Karpas-422 (cell line): ENCODE data around the gene BZW2. TPM values are rescaled to one million over a fixed set of nuclear protein-coding genes. Genes with fewer than 3 reads are reported as not detected.
"Not testable (repeated sequence)": the region's sequence is repeated elsewhere in the genome, so short reads cannot be mapped to it uniquely, and the experiment has no call there.

Experiments used
- DNase-seq: peaks from one replicate; pipeline ENCODE4 v3.0.0-alpha.2; 2015
- H2AFZ ChIP-seq: fragments of 200-600 bp; sonication (generic); 2 replicates; pipeline ENCODE4 v1.6.1; 2014; ENCODE audit warnings: antibody characterized with exemption, low read length, mixed read lengths
- H3K27ac ChIP-seq: fragments of 200-600 bp; sonication (generic); 2 replicates; pipeline ENCODE4 v1.5.1; 2014; ENCODE audit warnings: mild to moderate bottlenecking, low read length, moderate library complexity
- H3K27me3 ChIP-seq: fragments of 200-600 bp; sonication (generic); 2 replicates; pipeline ENCODE4 v1.6.1; 2014; ENCODE audit warnings: low read length, mixed read lengths
- H3K36me3 ChIP-seq: fragments of 200-600 bp; sonication (generic); 2 replicates; pipeline ENCODE4 v1.6.1; 2014; ENCODE audit warnings: low read length, mixed read lengths; ENCODE audit not compliant: insufficient read depth
- H3K4me1 ChIP-seq: fragments of 200-600 bp; sonication (generic); 2 replicates; pipeline ENCODE4 v1.6.1; 2014; ENCODE audit warnings: mild to moderate bottlenecking, low read length, mixed read lengths
- H3K4me2 ChIP-seq: fragments of 200-600 bp; sonication (generic); 2 replicates; pipeline ENCODE4 v1.6.1; 2014; ENCODE audit warnings: low read length, low read depth, mild to moderate bottlenecking; ENCODE audit not compliant: poor library complexity, severe bottlenecking
- H3K4me3 ChIP-seq: fragments of 200-600 bp; sonication (generic); 2 replicates; pipeline ENCODE4 v1.5.1; 2014; ENCODE audit warnings: mild to moderate bottlenecking, antibody characterized with exemption, low read length, mixed read lengths
- H3K79me2 ChIP-seq: fragments of 200-600 bp; sonication (generic); 2 replicates; pipeline ENCODE4 v1.6.1; 2014; ENCODE audit warnings: mild to moderate bottlenecking, low read length, mixed read lengths
- H3K9ac ChIP-seq: fragments of 200-600 bp; sonication (generic); 2 replicates; pipeline ENCODE4 v1.6.0; 2014; ENCODE audit warnings: low read length
- H3K9me2 ChIP-seq: fragments of 200-600 bp; sonication (generic), shearing (Covaris generic); replicated peaks from 2 replicates; pipeline ENCODE4 v1.6.0; 2014; ENCODE audit warnings: mild to moderate bottlenecking, low read length, moderate library complexity; ENCODE audit not compliant: insufficient read depth
- H3K9me3 ChIP-seq: fragments of 300-700, 200-600 bp; sonication (generic); 2 replicates; pipeline ENCODE4 v1.6.1; 2014; ENCODE audit warnings: low read length, mixed read lengths
- H4K20me1 ChIP-seq: fragments of 200-600 bp; sonication (generic); 2 replicates; pipeline ENCODE4 v1.6.1; 2014; ENCODE audit warnings: mild to moderate bottlenecking, antibody characterized with exemption, low read length, low read depth; ENCODE audit not compliant: insufficient read depth
- total RNA-seq: library from RNA; depleted of rRNA; stranded (reverse); fragments of >200 nt; shearing (Covaris generic); gene quantifications from 2 replicates; pipeline ENCODE4 v1.2.3, GENCODE V29; 2014; ENCODE audit warnings: low replicate concordance

Gene BZW2
- total RNA-seq, 1 experiment from 2014 or later: 122 TPM

DNA sequence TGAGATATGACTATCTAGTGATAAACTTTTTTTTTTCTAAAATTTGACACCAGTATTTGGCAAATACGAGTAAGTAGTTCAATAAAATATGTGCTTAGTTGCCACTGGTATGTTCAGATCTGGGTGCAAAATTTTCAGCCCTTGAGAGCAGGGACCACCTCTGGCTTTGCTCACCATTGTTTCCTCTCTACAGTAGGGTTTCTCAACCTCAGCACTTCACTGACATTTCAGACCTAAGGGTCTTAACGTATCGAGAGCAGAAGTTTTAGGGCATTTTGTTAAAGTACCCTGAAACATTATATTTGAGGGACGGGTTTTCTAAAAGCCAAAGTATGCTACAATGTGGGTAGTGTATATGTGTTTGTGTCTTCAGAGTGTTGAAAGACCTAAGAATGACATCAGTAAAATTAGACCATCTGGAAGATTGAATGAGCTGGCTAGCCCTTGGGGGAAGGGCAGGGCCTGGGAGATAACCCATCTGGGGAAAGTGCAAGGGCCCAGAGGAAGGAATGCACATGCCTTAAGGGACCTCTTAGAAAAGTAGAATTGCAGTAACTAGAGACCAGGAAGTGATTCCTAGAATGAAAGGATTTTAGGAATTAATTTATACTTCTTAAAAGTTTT, 11.8 kb downstream of the BZW2 start:
- peaks cover 98% of the 10 kb centered on the region for H3K79me2 ChIP-seq
- H3K4me1 ChIP-seq: peaks cover 19% of the 10 kb centered on the region
- H4K20me1 ChIP-seq: peaks cover 45% of the 10 kb centered on the region
- H3K27ac ChIP-seq: no peak overlapping the region
- no peaks in the 10 kb centered on the region for H3K27me3 ChIP-seq
- no peak for DNase-seq
- H3K4me3 ChIP-seq: no peak overlapping the region
- H2AFZ ChIP-seq: no peak overlapping the region
- H3K4me2 ChIP-seq: no peak overlapping the region
- peaks cover 7% of the 10 kb centered on the region; the same call in 1 of the 2 replicates for H3K36me3 ChIP-seq
- no peaks in the 10 kb centered on the region for H3K9me2 ChIP-seq
- H3K9ac ChIP-seq: no peak overlapping the region
- H3K9me3 ChIP-seq: no peaks in the 10 kb centered on the region

DNA sequence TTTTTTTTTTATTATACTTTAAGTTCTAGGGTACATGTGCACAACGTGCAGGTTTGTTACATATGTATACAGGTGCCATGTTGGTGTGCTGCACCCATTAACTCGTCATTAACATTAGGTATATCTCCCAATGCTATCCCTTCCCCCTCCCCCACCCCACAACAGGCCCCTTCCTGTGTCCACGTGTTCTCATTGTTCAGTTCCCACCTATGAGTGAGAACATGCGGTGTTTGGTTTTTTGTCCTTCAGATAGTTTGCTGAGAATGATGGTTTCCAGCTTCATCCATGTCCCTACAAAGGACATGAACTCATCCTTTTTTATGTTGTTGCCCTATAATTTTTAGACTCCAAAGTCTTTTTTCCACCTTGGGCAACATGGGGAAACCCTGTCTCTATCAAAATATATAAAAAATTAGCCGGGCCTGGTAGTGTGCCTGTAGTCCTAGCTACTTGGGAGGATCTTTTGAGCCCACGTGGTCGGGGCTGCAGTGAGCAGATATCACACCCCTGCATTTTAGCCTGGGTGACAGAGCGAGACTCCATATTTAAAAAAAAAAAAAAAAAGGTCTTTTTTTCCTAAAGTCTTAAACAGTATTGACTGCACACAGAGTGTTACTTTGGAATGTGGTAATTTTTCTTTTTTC, 14.0 kb downstream of the BZW2 start:
- not testable (repeated sequence) for H3K9me3 ChIP-seq, H2AFZ ChIP-seq, H3K27ac ChIP-seq, H3K27me3 ChIP-seq, H3K4me2 ChIP-seq, H3K9me2 ChIP-seq, H3K4me3 ChIP-seq, H3K9ac ChIP-seq, DNase-seq
- Histone ChIP-seq H3K36me3 (peaks cover 20% of the 10 kb centered on the region; the same call in 1 of the 2 replicates), H3K4me1 (peaks cover 17% of the 10 kb centered on the region), H3K79me2 (peaks cover 98% of the 10 kb centered on the region), H4K20me1 (peaks cover 47% of the 10 kb centered on the region)

DNA sequence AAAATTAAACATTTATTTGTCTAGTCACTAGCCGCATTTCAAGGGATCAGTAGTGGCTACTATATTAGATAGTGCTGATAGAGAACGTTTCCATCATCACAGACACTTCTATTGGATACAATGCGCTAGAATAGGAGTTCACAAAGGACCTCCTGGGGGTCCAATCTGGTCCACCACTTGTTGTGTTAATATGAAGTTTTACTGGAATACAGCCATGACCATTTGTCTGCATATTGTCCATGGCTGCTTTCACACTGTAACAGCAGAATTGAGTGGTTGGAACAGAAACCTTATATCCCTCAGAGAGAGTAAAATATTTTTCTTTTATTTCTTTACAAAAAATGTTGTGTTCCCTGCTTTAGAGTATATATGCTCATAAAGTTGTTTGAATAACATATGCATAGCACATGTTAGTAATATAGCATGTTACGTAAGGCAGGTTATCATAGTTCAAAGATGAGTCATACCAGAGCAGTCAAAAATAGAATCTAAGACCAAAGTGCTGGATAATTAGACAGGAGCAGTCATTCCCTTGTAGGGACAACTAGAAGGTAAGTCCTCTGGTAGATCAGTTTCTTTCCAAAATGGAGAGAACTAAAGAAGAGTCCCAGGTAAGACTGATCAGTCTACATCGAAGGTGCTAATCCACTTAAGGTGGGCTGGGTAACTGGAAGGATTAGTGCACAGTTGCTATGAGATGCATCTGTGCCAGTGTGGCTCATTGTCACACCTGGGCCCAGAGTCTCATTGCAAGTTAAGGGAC, 14.9 kb downstream of the BZW2 start:
- peaks cover 98% of the 10 kb centered on the region for H3K79me2 ChIP-seq

DNA sequence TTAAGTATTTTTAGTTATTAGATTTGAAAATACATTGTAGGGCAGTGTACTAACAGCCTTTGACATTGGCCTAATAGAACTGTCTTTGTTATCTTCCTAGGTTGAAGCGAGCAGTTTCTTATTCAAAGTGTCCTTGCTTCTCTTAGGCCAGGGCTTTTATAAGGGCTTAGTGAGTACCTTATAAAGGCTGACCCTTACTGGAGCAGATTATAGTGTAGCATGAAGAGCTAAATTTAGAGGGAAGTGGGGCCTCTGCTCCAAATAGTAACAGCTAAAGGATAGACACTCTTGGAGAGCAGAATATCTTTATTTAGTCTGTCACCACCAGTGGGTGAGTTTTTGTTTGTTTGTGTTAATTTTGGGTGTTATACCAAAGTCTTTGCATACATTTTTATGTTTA, 15.9 kb downstream of the BZW2 start:
- DNase-seq: no peak

More for the DNA sequence above, 14.9 kb downstream of the BZW2 start:
- H3K4me1 ChIP-seq: peaks cover 17% of the 10 kb centered on the region
- peaks cover 24% of the 10 kb centered on the region; the same call in 1 of the 2 replicates for H3K36me3 ChIP-seq
- H3K27ac ChIP-seq: no peak overlapping the region; the same call in 1 of the 2 replicates
- H3K27me3 ChIP-seq: no peaks in the 10 kb centered on the region
- no peaks in the 10 kb centered on the region for H3K9me2 ChIP-seq
- no peak overlapping the region for H3K9ac ChIP-seq
- peaks cover 42% of the 10 kb centered on the region for H4K20me1 ChIP-seq
- no peak overlapping the region for H3K4me3 ChIP-seq
- no peak overlapping the region for H3K4me2 ChIP-seq
- DNase-seq: no peak
- no peak overlapping the region for H2AFZ ChIP-seq
- H3K9me3 ChIP-seq: no peaks in the 10 kb centered on the region

DNA sequence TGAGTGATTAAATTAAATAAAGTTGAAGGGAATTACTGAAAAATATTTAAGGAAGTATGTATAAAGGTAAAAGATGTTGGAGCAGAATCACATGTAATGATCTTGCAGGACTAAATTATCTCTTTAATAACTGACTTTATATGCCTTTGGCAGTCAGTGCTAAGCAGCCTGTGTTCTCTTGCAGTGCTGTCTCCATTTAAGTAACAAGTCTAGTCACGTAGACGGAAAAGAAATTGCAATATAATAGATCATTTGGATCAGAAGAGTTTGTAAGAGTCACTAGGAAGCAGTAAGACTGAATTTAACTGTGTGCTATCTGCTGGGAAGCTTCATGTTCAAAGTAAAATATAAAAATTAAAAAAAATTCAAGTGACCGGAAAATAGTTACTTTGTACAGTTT, 21.4 kb downstream of the BZW2 start:
- Histone ChIP-seq H4K20me1 (peaks cover 22% of the 10 kb centered on the region; the same call in 1 of the 2 replicates), H3K4me2 (no peak overlapping the region), H3K4me3 (no peak overlapping the region), H3K27me3 (no peaks in the 10 kb centered on the region), H3K27ac (no peak overlapping the region), H3K9me3 (no peaks in the 10 kb centered on the region), H3K36me3 (peaks cover 64% of the 10 kb centered on the region), H2AFZ (no peak overlapping the region), H3K9me2 (no peaks in the 10 kb centered on the region), H3K9ac (no peak overlapping the region), H3K4me1 (no peaks in the 10 kb centered on the region), H3K79me2 (peaks cover 97% of the 10 kb centered on the region)
- DNase-seq: no peak

More for the DNA sequence above, 15.9 kb downstream of the BZW2 start:
- Histone ChIP-seq H3K4me2 (no peak overlapping the region), H3K79me2 (peaks cover 95% of the 10 kb centered on the region), H3K27me3 (no peaks in the 10 kb centered on the region), H3K9me2 (no peaks in the 10 kb centered on the region), H3K9me3 (no peaks in the 10 kb centered on the region), H4K20me1 (peaks cover 38% of the 10 kb centered on the region), H3K4me3 (no peak overlapping the region), H3K36me3 (peaks cover 24% of the 10 kb centered on the region; the same call in 1 of the 2 replicates), H2AFZ (no peak overlapping the region), H3K9ac (no peak overlapping the region), H3K4me1 (peaks cover 17% of the 10 kb centered on the region), H3K27ac (no peak overlapping the region)

DNA sequence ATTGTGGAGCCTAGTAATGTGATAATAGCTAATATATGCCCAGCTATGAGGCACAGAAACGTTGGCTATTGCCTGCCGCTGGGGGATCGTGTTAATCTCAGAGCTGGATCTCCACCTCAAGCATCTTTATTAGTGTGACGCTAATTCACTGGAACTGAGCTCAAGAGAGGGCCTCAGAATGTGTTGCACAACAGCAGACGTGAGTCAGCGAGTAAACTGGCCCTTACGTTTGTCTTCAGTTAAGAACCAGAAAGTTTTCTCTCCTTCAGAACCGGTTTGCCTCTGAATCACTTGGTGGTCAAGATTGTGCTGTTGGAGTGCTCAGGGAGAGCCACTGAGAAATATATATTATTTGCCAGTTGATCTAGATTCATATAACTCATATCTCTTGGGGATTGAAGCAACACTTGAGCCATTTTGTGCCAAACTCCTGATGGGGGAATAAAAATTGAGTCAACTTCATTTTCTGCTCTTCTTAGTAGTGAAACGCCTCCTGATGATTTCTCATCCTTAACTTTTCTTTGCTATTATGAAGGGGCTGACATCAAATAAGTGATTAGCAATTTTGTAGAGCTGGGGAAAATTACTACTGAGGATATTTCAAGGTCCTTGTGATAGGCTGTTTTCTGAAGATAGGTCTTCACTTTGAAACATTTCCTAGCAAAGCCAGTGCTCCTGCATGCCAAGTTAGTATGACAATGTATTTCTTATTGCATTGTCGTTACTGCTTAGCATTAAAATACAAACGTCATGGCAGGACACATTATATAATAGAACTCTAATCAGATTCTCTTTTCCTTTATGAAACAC, 22.3 kb downstream of the BZW2 start:
- Histone ChIP-seq H3K9me3 (no peaks in the 10 kb centered on the region), H3K4me2 (no peak overlapping the region), H3K4me3 (no peak overlapping the region), H3K27ac (no peak overlapping the region), H4K20me1 (peaks cover 17% of the 10 kb centered on the region), H3K4me1 (no peaks in the 10 kb centered on the region), H2AFZ (no peak overlapping the region), H3K9ac (no peak overlapping the region), H3K9me2 (no peaks in the 10 kb centered on the region), H3K27me3 (no peaks in the 10 kb centered on the region), H3K36me3 (peaks cover 69% of the 10 kb centered on the region), H3K79me2 (peaks cover 96% of the 10 kb centered on the region)
- DNase-seq: no peak

DNA sequence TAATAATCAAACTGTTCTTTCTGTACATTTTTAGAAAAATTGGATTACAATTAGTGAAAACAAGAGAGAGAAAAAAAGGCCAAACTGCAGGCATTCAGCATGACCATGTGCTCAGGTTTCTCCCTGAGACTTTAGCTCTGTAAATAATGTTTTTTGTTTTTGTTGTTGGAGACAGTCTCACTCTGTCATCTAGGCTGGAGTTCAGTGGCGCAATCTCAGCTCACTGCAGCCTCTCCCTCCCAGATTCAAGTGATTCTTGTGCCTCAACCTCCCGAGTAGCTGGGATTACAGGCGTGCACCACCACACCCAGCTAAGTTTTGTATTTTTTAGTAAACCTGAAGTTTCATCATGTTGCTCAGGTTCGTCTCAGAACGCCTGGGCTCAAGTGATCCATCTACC, 23.0 kb downstream of the BZW2 start:
- Histone ChIP-seq H3K27ac (no peak overlapping the region), H4K20me1 (peaks cover 15% of the 10 kb centered on the region; the same call in 1 of the 2 replicates), H3K27me3 (no peaks in the 10 kb centered on the region), H3K4me1 (no peaks in the 10 kb centered on the region), H3K9ac (no peak overlapping the region), H3K9me2 (no peaks in the 10 kb centered on the region), H2AFZ (no peak overlapping the region), H3K4me3 (no peak overlapping the region), H3K36me3 (peaks cover 64% of the 10 kb centered on the region), H3K4me2 (no peak overlapping the region), H3K79me2 (peaks cover 95% of the 10 kb centered on the region), H3K9me3 (no peaks in the 10 kb centered on the region)
- DNase-seq: no peak
